Astrocyte (in vitro differentiated cells and primary cell): ENCODE results near the gene NYNRIN.

Source experiments
- CTCF ChIP-seq: IDR thresholded peaks from 2 replicates; pipeline ENCODE4 v1.5.1; 2011; ENCODE audit warnings: low read depth, mild to moderate bottlenecking, inconsistent platforms, low read length, moderate library complexity; ENCODE audit not compliant: insufficient read depth
- EZH2 ChIP-seq: IDR thresholded peaks from 2 replicates; pipeline ENCODE4 v1.6.1; 2012; ENCODE audit warnings: mild to moderate bottlenecking, low read length, inconsistent platforms; ENCODE audit not compliant: insufficient read depth

- TF ChIP-seq CTCF (no peak), EZH2 (no peak)
Observed at GRCh38 chr14:24369463-24369862, 29.3 kb upstream of the NYNRIN start.
